NCI-H2107 treated with DMSO at 0.1 percent for 48 hours (cell line): ENCODE data around the gene DEFB119.
"Not testable (repeated sequence)": the region's sequence is repeated elsewhere in the genome, so short reads cannot be mapped to it uniquely, and the experiment has no call there.

Experiments used
- DNase-seq: peaks from one replicate; lab custom pipeline; 2025; ENCODE audit not compliant: unreplicated experiment; lab: John Stamatoyannopoulos, UW

DEFB119 gene, protein sequence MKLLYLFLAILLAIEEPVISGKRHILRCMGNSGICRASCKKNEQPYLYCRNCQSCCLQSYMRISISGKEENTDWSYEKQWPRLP

DNA sequence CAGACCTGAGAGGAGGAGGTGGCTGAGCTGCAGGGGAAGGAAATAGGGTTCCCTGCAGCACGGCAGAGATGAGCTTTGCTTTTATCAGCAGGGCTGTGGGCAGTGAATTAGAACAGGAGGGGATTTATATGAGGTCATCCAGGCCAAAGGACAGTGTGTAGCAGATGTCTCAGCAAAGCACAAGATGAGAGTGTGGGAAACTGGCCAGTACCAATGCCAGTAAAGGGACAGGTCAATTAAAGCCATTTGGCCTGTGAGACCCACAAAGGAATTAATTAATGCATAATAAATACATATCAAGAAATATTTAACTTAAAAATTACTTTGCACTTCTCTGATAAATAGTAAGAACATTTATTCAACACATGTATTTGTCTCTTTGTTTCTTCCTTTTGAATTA is at the start of gene DEFB119:
DEFB119 (minus strand) TSS at position 101 of the 400 bp plus-strand sequence. CDS start 107 bp downstream, outside the sequence.
- DNase-seq = no peak

DNA sequence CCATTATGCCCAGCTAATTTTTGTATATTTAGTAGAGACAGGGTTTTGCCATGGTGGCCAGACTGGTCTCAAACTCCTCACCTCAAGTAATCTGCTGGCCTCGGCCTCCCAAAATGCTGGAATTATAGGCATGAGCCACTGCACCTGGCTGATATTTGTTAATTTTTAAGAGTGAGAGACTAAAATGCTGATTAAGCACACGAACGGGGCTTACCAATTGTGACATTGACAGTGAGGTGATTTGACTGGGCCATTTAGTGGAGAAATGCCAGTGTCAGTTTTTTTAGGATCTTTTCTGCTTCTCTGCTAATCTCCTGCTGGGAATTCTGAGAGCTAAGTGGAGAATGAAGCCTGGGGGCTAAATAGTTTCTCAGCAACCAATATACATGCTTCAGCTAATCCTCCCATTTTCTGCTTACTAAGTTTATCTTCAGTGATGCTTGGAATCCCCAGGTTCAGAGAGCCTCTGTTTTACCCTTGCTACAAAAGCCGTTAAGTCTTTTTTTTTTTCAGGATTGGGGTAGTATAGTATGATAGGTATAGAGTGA is 40.3 kb upstream of the DEFB119 start:
- DNase-seq = no peak

DNA sequence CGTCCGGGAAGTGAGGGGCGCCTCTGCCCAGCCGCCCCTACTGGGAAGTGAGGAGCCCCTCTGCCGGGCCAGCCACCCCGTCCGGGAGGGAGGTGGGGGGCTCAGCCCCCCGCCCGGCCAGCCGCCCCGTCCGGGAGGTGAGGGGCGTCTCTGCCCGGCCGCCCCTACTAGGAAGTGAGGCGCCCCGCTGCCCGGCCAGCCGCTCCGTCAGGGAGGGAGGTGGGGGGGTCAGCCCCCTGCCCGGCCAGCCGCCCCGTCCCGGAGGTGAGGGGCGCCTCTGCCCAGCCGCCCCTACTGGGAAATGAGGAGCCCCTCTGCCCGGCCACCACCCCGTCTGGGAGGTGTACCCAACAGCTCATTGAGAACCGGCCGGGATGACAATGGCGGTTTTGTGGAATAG is 37.2 kb upstream of the DEFB119 start:
- DNase-seq = not testable (repeated sequence)

DNA sequence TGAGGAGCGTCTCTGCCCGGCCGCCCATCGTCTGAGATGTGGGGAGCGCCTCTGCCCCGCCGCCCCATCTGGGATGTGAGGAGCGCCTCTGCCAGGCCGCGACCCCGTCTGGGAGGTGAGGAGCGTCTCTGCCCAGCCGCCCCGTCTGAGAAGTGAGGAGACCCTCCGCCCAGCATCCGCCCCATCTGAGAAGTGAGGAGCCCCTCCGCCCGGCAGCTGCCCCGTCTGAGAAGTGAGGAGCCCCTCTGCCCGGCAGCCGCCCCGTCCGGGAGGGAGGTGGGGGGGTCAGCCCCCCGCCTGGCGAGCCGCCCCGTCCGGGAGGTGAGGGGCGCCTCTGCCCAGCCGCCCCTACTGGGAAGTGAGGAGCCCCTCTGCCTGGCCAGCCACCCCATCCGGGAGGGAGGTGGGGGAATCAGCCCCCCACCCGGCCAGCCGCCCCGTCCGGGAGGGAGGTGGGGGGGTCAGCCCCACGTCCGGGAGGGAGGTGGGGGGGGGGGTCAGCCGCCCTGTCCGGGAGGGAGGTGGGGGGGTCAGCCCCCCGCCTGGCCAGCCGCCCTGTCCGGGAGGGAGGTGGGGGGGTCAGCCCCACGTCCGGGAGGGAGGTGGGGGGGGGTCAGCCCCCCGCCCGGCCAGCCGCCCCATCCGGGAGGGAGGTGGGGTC is 36.6 kb upstream of the DEFB119 start:
- DNase-seq = not testable (repeated sequence)

DNA sequence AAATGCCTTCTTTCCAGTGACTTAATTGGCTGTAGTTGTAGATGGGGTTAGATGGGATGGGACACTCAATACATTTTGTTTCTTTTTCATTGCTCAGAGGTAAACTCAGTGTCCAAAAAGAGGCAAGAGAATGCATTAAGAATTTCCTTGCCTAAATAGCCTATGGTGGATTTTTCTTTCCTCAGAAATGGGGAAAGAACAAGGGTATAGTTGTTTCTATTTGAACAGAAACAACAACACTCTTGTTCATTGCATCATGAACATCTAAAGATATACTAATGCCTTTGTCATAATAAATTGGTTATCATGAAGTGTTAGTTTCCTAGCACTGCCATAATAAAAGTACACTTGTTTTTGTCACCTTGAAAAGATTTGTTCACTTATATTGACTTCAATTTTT is 35.4 kb upstream of the DEFB119 start:
- DNase-seq = no peak

DNA sequence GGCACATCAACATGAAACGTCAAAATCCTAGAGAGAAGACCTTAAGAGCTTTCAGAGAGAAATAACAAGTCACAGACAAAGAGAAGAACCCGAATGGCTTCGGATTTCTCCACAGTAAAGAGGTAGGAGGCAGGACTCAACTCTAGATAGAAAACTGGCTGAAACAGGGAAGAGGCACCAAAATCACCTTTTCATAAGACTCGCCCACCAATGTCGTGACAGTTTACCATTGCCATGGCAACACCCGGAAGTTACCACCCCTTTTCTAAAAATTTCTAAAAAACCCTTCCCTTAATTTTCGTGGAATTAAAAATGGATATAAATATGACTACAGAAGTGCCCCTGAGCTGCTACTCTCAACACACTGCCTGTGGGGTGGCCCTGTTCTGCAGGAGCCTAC is 27.9 kb upstream of the DEFB119 start:
- no peak for DNase-seq

DNA sequence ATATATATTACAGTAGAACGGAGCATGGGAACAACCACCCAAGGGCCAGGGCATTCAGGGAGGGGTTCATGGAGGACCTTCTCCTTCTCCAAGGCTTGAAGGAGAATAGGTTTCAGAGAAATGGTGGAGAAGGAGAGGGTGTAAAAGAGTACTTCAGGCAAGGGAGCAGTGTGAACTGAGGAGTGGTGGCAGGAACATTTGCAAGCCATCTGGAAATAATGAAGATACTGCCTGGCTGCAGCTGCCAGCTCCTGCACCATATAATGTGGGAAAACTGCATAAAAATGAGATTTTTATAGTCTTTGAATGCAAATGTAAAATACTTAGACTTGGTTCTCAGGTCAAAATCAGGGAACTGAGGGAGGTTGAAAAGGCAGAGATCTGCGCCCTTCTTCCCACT is 25.3 kb upstream of the DEFB119 start:
- no peak for DNase-seq

DNA sequence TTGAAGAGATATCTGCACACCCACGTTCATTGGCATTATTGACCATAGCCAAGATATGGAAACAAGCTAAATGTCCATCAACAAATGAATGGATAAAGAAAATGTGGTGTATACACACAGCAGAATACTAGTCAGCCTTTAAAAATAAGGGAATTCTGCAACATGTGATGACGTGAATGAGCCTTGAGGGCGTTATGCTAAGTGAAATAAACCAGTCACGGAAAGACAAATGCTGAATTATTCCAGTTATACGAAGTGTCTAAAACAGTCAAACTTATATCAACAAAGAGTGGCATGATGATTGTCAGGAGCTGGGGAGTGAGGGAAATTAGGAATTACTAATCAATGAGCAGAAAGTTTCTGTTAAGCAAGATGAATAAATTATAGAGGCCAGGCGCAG is 24.0 kb upstream of the DEFB119 start:
- DNase-seq = no peak

DNA sequence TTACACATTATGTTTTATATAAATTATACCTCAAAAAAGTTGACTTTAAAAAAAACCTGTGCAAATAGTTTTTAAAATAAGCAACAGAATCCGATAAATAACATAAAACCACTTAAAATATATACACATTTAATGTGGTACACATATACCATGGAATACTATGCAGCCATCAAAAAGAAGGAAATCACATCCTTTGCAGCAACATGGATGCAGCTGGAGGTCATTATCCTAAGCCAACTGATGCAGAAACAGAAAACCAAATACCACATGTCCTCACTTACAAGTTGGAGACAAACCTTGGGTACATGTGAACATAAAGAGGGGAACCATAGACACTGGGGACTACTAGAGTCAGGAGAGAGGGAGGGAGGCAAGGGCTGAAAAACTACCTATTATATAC is 19.6 kb upstream of the DEFB119 start:
- no peak for DNase-seq

DNA sequence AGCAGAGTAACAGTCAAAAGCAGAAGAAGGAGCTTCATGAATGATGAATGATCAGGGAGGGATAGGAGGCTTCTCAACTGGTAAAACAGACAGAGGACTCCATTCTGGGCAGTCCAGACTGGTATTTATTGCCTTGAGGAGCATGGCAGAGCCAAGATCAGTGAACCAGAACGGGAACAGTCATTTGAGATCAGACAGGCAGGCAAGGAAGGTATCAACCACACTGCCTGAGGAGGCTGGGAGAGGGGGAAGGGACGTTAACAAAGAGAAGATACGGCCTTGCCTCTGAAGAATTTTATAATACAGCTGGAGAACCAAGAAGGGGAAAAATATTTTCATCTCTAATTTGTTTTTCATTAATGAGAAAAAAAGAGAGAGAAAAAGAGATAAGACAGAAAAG is 15.7 kb upstream of the DEFB119 start, which contains the start of gene DEFB121:
DEFB121 (minus strand) TSS at position 101 of the 400 bp plus-strand sequence; CDS start at position 38, 63 bp downstream.
- no peak for DNase-seq

DNA sequence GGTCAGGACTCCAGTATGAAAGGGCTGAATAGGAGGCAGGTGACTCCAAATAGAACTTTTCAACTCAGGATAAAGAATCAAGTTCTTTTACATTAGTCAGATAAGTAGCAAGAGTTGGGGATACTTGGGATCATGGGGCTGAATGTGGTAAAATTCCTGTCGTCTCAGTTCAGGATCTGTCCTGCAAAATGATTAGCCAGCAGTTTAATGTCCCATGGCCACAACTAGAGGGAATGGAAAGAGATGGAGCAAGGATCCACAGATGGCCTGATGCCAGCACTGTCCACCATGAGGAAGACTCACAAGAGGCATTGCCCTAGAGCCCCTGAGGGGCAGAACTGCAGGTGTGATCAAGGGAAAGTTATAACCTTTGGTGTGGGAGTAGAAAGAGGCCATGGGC is 13.5 kb upstream of the DEFB119 start:
- DNase-seq = no peak

DNA sequence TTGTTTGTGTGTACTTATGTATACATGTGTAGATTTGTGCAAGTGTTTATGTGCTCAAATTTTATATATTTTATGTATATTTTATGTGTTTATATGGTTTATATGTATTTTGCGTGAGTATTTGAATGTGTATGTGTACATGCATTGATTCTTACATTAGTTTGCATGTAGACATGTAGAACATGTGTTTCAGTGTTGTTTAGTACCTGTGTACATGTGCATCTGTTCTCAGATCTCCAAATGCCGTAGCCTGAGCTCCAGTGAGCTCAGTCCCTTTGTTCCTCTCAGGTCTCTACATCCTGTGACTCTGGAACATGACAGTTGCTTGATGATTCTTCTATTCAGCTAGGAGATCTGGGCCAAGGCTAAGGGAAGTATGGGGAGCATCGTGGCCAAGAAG is 4.5 kb upstream of the DEFB119 start:
- no peak for DNase-seq

DNA sequence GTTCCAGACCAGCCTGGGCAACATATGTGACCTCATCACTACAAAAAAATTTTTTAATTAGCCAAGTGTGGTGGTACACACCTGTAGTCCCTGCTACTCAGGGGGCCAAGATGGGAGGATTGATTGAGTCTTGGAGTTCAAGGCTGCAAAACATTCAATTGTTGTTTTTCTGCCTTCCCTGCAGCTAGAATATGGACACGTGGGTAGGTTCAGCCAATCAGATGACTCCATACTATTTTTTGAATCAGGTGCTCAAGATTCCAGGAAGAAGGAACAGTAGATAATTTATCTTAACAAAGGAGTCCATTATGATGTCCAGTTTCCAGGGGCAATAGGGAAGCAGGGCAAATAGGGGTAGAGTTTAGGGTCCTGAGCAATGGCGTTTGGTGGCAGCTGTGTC is 2.4 kb upstream of the DEFB119 start:
- no peak for DNase-seq

DNA sequence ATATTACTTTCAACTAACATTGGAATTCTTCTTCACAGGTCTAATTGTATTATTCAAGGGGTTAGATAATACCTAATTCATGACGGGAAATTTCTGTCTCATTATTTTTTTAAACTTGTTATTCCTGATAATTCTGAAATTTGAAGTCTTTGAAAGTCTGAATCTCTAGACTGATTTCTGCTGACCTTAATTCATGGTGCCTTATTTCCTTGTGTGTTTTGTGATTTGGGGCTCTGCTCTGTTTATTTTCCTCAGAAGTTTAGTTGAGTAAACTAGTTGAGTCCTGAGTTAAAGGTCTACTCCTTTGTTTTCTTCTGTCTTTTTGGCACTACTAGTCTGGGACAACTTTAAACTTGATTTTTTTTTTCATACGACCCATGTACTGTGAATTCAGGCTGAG is 16.0 kb downstream of the DEFB119 start:
- DNase-seq = no peak

DNA sequence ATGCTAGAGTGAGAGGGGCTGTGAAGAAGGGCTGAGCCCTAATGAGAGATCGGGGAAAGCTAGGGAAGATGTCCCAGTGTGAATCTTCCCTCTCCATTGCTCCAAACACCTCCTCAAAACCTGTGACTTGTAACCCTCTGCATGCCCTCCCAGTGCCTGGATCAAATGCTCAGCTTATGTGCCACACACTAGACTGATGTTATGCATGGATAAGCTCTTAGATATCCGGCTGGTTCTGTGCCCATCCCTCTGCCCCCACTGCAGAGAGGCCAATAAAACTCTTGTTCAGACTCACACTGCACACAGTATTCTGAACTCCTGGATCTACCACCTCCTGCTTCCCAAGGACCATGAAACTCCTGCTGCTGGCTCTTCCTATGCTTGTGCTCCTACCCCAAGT is 22.1 kb downstream of the DEFB119 start, which contains the start of gene DEFB118:
DEFB118 (plus strand) TSS at position 301 of the 400 bp plus-strand sequence; CDS start at position 351, 50 bp downstream.
- no peak for DNase-seq

DNA sequence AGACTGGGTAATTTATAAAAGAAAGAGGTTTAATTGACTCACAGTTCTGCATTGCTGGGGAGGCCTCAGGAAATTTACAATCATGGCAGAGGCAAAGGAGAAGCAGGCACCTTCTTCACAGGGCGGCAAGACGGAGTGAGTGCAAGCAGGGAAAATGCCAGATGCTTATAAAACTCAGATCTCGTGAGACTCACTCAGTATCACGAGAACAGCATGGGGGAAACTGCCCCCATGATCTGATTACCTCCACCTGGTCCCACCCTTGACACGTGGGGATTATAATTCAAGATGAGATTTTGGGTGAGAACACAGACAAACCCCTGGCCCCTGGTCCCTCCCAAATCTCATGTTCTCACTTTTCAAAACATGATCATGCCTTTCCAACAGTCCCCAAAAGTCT is 26.1 kb downstream of the DEFB119 start:
- not testable (repeated sequence) for DNase-seq

DNA sequence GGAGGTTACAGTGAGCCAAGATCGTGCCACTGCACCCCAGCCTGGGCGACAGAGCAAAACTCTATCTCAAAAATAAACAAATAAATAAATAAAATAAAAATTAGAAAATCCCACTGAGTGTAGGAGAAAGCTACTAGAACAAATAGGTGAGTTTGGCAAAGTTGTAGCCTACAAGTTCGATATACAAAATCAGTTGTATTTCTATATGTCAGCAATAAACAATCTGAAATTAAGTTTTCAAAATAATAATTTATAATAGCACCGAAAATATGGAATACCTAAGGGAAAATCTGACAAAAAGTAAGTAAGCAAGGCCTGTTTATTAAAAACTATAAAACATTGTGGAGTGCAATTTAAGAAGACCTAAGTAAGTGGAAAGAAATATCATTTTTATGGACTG is 27.1 kb downstream of the DEFB119 start:
- DNase-seq = no peak

DNA sequence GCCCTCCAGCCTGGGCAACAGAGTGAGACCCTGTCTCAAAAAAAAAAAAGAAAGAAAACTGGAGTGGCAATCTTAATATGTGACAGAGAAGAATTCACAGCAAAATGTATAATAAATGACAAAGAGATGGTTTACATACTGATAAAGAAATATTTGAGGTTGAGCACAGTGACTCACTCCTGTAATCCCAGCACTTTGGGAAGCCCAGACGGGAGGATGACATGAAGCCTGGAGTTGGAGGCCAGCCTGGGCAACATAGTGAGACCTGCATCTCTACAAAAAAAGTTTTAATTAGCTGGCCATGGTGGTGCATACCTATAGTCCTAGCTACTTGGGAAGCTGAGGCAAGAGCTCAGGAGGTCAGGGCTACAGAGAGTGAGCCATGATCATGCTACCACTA is 34.4 kb downstream of the DEFB119 start:
- no peak for DNase-seq

DNA sequence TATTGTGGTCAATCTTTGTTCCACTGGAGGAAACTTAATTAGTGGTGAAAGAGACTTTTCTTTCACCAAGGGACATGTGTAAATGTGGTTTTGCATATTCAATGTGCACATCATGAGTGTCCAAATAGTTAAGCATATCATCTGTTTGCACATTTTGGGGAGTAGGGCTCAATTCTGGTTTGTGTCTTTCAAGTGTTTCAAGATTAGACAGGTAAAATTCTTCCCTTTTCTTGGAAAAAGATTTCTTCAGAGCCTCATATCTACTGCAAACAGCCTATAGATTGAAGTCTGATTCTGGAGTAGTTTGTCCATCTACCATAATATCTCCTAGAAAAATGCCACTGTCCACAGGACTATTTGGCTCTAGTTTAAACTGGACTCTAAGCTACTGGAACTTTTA is 48.9 kb downstream of the DEFB119 start:
- no peak for DNase-seq

DNA sequence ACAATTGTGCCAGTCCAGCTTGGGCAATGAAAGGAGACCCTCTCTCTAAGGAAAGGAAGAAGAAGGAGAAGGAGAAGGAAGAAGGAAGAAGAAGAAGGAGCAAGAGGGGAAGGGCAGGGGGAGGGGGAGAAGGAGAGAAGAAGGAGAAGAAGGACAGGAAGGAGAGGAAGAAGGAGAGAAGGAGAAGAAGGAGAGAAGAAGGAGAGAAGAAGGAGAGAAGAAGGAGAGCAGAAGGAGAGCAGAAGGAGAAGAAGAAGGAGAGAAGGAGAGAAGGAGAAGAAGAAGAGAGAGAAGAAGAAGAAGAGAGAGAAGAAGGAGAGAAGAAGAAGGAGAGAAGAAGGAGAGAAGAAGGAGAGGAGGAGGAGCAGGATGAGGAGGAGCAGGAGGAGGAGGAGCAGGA is 59.5 kb downstream of the DEFB119 start:
- DNase-seq = no peak
